HG03064 (cell line): Measurements from ENCODE around the gene BSG.

Source experiments
- ATAC-seq: cut with Tn5 transposase; IDR thresholded peaks from one replicate; pipeline ENCODE4 v1.9.1; 2021; ENCODE audit warnings: low read depth; ENCODE audit not compliant: unreplicated experiment

The BSG gene

DNA sequence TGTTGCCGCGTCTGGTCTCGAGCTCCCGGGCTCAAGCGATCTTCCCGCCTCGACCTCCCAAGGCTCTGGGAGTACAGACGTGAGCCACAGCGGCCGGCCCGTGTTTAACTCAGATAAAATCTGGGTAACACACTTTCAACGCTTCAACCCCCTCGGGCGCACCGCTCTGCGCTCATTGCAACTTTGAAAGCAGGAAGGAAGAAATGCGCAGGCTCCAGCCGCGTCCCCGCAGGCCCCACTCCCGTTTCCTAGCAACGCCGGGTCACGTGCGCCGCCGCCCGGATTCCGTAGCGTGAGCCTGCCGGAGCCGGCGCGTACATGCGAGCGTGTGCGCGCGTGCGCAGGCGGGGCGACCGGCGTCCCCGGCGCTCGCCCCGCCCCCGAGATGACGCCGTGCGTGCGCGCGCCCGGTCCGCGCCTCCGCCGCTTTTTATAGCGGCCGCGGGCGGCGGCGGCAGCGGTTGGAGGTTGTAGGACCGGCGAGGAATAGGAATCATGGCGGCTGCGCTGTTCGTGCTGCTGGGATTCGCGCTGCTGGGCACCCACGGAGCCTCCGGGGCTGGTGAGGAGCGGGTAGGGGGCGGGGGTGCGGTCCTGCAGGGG, at the start of gene BSG:
TSS of gene BSG (plus strand) at position 457 of the 603 bp plus-strand sequence. CDS start at position 496, 39 bp downstream.
- peak; percentile 38 for ATAC-seq

DNA sequence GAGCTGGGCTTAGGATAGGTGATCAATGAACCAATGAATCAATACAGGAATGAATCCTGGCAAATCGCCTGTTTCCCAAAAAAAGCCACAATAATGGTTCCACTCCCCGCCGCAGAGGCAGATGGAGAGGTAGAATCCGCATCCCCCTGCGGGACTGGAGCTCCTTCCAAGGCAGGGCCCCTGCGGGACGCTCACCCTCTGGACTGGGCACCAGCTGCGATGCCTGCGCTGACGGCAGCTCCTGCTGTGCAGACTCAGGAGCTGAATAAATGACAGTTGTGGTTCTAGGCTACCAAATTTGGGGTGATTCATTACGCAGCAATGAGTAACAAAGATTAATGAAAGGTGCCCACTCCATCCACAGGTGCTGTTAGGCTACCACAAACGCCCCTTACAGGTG, 49.7 kb upstream of the BSG start:
- ATAC-seq: no peak

DNA sequence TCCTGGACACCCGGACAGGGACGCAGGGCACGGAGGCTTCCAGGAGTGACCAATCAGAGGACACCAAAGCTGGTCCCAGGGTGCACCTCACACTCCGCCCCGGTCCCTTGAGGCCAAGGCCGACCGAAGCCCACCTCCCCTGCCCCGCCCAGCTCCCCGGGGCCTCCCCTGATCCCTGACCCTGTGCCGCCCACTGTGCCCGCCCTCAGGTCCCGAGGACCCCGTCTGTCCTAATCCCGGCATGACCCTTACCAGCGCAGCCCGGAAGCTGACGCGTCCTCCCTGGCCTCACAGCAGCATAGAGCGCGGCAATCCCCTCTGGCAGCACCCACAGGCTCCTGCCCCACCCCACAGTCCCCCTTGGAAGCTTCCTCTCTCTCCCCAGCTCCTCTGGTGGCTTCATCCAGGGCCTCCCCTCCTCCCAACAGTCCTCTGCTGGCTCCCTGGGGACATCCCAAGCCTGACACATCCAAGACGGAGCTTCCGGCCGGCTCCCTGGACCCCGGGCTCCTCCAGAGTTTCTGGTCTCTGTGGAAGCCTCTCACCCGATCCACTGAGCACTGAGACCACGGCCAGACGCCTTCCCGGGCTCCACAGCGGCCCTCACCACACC, 48.2 kb upstream of the BSG start:
- no peak for ATAC-seq

DNA sequence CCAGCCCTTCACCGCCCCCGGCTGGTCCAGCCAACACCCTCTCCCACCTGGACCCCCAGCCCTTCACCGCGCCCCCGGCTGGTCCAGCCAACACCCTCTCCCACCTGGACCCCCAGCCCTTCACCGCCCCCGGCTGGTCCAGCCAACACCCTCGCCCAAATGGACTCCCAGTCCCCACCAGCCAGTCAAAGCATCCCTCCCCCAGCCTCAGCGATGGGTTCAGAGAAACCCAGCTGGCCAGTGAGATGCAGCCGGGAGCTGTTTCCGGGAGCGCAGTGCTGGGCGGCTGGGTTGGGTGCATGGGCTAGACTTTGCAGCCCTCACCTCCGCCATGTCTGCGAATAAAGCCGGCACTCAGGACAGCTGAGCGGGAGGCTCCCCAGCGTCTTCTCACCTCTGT, 47.4 kb upstream of the BSG start:
- ATAC-seq: no peak

DNA sequence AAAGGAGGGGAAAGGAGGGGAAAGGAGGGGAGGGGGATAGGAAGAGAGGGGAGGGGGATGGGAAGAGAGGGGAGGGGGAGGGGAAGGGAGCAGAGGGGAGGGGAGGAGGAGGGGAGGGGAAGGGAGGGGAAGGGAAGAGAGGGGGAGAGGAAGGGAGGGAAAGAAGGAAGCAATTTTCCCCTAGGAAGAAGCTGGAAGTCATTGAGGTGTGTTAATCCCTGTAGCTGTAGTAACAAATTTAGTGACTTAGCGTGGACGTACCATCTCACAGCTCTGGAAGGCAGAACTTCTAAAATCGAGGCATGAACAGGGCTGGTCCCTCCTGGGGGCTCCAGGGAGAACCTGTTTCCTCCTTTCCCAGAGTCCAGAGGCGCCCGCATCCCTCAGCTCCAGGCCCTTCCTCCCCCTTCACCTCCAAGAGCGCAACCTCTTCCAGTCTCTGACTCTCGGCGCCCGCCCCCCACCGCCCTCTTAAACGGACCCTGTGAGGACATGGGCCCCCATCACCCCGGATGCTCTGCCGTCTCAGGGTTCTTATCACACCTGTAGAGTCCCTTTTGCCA, 46.5 kb upstream of the BSG start:
- ATAC-seq: no peak

DNA sequence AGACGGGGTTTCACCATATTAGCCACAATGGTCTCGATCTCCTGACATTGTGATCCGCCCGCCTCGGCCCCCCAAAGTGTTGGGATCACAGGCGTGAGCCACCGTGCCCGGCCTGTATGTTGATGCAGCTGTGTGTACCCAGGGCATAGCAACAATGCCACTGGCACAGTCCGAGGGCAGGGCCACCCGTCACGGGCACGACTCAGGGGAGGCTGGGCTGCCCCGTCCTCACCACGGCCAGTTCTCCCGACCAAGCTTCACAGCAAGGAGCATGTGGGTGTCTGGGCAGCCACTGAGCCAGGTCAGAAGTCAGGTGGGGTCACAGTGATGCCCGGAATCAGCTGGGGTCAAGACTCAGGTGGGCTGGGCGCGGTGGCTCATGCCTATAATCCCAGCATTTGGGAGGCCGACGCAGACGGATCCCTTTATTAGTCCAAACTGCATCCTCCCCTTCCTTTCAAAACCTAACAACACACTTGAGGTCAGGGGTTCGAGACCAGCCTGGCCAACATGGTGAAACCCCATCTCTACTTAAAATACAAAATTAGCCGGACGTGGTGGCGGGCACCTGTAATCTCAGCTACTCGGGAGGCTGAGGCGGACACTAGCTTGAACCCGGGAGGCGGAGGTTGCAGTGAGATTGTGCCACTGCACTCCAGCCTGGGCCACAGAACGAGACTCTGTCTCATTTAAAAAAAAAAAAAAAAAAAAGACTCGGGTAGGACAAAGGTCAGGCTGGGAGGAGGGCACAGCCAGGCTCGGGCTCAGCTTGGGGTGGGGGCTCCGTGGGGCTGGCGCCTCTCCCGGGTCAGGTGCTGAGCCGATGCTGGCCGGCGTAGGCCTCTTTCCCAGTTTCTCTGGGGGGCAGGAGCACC, 42.0 kb upstream of the BSG start:
- no peak for ATAC-seq

DNA sequence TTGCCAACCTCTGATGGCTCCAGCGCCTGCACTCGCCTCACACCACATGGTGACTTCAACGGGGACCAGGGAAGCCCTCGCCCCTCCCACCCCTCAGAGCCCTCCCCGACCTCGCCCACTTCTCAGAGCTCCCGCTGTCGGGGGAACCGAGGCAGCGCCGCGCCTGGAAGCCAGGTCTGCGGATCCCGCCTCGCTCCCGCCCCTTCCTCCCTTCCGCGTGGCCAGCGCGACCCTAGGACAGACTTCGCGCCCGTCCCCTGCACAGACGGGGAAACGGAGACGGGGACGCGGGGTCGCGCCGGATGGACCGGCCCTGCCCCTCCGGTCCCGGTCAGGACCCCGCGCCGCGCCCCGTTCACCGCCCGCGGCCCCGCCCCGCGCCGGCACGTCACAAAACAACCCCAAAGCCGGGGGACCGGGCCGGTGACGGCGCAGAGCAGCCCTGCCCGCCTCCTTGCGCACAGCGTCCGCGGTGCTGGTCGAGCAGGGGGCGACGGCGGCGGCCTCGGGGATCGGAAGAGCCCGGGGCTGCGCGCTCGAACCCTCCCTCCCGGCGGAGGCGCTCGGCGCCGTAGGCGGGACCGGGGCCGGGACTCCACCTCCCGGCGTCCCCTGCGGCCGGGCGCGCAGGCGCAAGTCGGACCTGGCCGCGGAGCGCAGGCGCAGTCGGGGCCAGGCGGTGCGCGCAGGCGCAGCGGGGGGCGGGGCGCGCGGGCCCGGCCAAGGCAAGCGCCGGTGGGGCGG, 41.2 kb upstream of the BSG start:
- ATAC-seq: no peak

DNA sequence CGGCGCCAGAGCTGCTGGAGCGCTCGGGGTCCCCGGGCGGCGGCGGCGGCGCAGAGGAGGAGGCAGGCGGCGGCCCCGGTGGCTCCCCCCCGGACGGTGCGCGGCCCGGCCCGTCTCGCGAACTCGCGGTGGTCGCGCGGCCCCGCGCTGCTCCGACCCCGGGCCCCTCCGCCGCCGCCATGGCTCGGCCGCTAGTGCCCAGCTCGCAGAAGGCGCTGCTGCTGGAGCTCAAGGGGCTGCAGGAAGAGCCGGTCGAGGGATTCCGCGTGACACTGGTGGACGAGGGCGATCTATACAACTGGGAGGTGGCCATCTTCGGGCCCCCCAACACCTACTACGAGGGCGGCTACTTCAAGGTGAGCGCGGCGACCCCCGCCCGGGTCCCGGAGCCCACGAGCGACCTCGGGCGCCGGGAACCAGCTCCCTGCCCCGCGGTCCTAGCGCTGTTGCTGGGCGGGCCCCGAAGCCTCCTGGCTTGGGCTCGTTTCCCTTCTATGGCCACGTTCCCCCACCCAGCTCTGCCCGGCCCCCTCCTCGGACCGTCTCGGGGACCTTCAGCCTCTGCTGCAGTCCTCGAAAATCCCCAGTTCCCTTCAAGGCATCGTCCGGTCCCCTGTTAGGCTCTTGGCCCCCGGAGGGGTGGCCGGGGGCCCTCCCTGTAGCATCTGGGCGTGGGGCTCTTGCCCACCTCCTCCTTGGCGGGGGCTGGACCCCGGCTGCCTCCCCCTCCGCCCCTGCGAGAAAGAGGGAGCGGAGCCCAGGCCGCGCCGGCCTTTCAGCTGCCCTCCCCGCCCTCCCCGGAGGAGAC, 40.4 kb upstream of the BSG start, which contains the start of gene CDC34:
TSS of gene CDC34 (plus strand) at position 8 of the 808 bp plus-strand sequence. CDS start at position 180, 172 bp downstream.
- ATAC-seq: no peak

DNA sequence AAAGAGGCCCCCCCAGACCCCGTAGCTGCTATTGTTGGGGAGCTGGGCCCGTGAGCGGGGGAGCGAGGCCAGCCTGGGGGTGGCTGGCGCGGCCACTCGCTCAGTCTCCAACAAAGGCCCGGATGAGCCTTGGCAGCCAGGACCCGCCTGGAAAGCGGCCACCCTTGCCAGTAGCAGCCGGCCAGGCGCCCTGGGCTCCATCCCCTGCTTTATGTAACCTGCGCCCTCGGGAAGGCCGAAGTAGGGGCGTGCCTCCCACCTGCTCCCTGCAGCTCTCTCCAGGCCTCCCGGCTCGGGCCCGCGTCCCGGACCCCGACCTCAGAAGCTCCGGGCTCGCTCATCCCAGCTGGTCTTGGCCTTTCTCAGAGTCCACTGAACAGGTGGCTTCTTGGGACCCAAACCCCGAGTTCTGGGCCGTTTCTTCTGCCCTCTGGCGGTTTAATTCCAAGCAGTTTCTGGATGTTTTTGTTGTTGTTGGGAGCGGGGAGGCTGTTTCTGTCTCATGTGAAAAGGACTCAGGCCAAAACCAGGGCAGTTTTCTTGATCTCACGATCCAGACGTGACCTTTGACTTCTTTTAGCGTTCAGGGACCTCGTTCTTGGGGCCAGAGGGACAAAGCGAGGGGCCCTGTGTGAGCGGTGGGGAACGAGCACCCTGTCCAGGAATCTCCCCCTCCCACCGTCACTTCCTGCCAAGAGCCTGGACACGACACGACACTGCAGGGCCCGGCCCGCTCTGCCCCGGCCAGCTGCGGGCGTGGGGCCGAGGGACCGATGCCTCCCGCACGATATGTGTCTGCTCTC, 39.6 kb upstream of the BSG start:
- no peak for ATAC-seq

DNA sequence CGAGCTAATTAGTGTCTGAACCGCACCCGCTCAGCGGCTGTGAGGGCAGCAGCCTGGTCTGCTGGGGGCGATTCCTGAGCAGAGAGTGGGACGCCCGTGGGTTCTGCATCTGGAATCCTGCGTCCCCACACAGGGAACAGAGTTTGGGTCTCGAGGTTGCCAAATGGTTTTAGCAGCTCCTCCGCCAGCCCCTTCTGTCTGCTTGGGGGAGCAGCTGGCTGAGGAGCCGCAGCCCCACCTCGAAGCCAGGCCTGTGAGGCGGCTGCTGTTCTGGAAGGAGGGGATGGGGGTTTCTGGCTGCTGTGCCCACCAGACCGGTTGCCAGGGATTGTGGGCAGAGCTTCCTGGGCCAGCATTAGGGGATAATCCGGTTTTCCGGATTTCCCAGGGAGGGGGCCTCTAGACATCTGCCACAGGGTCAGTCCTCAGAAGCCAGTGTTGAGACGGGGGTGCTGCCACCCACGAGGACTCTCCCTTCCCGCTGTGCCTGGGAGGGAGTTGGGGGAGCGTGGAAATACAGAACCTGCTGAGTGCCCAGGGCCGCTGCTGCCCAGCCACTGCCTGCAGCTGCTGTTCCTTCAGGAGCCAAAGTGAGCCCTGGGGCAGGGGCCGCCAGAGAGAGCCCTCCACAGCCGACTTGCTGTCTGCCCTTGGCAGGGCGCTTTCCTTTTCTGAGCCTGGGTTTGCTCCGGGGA, 38.9 kb upstream of the BSG start:
- no peak for ATAC-seq

DNA sequence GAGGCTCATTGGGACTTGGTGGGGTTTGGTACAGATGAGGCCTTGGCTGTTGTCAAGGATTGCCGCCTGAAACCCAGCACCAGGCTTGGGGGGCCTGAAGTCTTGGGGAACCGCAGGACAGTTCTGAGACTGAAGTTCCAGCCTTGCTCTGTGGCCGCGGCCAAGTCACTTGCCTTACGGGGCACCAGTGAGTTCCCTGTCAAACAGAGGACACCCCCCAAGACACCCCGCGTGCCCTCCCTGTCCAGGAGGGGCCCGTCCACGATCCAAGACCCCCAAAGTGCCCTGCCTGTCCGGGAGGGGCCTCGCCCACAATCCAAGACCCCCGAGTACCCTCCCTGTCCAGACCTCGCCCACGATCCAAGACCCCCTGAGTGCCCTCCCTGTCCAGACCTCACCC, 38.3 kb upstream of the BSG start:
- no peak for ATAC-seq

DNA sequence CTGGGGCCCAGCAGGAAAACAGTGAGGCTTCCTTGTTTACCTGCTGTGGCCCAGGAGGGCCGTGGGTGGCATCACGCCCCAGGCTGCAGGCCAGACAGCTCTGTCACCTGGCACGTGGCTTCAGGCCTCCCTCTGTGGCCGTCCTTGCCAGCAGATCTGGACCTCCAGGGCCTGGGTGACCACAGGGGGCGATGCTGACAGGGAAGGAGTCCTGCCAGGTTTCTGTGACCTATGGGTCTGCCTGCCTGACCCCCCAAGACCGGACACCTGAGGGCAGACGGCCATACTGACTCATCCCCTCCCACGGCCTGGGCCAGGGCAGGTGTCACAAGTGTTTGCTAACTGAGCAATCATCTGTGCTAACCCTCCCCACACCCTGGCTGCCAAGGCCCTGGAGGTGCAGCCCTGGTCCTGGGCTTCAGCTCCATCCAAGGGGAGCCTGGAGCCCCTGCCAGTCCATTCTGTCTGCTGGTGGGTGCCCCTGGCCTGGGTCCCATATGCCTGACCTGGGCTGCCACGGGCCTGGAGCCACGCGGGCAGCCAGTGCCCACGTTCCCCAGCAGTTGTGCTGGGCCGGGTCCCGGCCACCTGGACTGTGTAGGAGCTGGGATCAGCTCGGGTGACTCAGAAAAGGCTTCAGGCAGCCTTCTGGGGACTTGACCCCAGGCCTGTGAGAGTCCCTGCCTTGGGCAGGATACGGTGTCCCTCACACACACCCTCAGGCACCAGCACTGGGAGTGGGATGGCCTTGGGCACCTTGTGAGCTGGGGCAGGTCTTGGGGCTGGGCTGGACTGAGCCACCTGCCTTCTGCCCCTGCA, 37.2 kb upstream of the BSG start:
- no peak for ATAC-seq

DNA sequence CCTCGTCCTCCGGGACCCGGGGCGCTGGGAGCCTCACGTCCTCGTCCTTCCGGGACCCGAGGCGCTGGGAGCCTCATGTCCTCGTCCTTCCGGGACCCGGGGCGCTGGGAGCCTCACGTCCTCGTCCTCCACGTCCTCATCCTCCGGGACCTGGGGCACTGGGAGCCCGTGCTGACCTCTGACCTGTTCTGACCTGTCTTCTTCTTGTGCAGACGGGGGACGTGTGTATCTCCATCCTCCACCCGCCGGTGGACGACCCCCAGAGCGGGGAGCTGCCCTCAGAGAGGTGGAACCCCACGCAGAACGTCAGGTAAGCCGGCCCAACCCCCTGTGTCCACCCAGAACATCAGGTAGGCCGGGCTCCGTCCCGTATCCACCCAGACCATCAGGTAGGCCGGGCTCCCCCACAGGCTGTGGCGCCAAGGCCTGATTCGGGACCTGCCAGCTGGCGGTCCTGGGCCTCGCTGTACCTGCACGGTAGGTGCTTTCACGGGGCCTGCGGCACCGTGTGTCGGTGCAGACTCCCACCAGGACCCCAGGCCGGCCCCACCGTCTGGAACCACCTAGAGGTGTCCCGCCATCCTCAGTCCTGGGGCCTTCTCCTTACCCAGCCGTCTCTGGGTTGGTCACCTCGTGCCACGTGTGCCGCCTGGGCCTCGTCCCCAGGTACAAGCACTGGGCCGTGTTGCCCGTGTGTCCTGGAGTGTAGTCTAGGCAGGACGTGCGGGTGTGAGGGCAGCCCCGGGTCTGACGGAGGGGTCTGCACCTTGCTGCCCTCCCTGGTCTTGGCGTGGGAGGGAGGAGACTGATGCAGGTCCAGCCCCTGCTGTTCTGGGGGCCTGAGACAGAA, 36.1 kb upstream of the BSG start:
- ATAC-seq: no peak

DNA sequence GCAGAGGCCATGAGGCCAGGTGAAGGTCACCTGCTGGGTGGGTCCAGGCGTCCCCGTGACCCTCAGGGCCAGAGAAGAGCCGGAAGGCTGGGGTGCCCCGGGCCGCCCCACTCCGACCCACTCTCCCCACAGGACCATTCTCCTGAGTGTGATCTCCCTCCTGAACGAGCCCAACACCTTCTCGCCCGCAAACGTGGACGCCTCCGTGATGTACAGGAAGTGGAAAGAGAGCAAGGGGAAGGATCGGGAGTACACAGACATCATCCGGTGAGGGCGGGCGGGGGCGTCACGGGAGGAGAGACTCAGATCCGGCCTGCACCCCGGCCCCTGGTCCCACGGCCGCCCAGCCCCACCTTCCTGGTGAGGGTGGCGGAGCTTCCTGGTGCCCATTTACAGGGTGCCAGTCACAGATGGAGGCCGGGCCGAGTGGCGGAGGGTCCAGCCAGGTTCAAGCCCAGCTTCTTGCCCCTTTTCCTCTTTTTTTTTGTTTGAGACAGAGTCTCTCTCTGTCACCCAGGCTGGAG, 35.5 kb upstream of the BSG start:
- no peak for ATAC-seq

DNA sequence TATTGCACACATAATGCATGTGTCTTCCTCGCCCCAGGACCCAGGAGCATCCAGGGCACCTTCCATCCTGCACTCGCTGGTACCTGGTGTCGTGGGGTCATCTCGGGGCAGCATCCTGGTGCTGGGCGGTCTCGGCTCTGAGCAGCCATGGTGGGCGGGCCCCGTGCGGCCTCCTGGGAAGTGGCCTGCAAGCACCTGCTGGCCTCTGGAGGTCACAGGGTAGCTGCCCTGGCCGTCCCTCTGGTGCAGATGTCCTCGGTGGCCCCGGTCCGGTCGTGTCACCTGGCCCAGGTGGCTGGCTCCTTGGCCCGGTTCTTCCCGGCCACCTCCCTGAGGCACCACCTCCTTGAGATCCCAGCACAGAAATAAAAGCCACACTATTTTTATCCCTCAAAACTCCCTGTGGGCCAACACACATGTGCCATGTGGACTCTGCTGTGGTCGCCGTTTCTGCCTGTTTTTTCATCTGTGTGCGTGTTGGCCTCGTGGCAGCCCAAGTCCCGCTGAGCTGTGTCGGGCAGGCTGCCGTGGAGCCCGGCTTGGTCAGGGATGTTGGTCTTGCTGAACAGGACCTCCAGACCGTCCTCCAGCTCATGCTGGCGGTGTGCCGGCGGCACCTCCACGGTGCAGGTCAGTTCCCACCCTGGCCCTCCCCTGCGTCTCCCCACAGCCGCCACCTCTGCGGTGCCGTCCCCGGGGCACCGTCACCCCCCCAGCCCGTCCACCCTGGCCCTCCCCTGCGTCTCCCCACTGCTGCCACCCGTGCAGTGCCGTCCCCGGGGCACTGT, 33.6 kb upstream of the BSG start:
- no peak for ATAC-seq
